HCT116 (cell line): ENCODE results near the gene LSS. TPM values are rescaled to one million over a fixed set of nuclear protein-coding genes. Genes with fewer than 3 reads are reported as not detected.

Source experiments
- ATAC-seq: fragments of 200-7000 bp; cut with Tn5 transposase; 2 replicates; pipeline ENCODE4 v1.9.1; 2020; ENCODE audit warnings: mild to moderate bottlenecking, moderate library complexity
- BruUV-seq: library from RNA; stranded (reverse); fragments of 400-500 nt; replicated peaks from 2 replicates; lab custom pipeline; 2021; lab: Mats Ljungman, UMichigan
- CTCF ChIA-PET: fragments of 300-600 bp; sonication (Branson Sonifier 250); formaldehyde crosslinking; loops from one replicate; lab custom pipeline; 2021; ENCODE audit warnings: antibody characterized with exemption; lab: Charles Lee
- POLR2A ChIA-PET: fragments of 300-600, 350-600 bp; sonication (Branson Sonifier 250); formaldehyde crosslinking; loops from one replicate; lab custom pipeline; 2021; ENCODE audit warnings: antibody characterized with exemption; lab: Charles Lee
- RAD21 ChIA-PET, 2 experiments: fragments of 300-600 bp; sonication (Branson Sonifier 250); formaldehyde crosslinking; loops; one replicate each; lab custom pipeline; 2023; ENCODE audit warnings: low total read pairs in 2 of 2; ENCODE audit not compliant: uncharacterized antibody in 2 of 2, unreplicated experiment in 2 of 2, low non-redundant PET in 1 of 2; lab: Charles Lee
- DNase-seq: peaks from one replicate; pipeline ENCODE4 v3.0.0-alpha.2; 2010; ENCODE audit warnings: low read depth, low spot score
- H2AFZ ChIP-seq: fragments of 200-600 bp; shearing (Covaris generic), sonication (generic); 2 replicates; pipeline ENCODE4 v1.6.1; 2017; ENCODE audit warnings: low read depth, mixed run types, mixed read lengths, antibody characterized with exemption, low read length; ENCODE audit not compliant: poor library complexity, severe bottlenecking
- H3K27ac ChIP-seq: 2 replicates; pipeline ENCODE4 v1.5.1; 2012; ENCODE audit warnings: low read depth, low read length
- H3K27me3 ChIP-seq: fragments of 200-600 bp; sonication (generic); 2 replicates; pipeline ENCODE4 v1.6.1; 2016; ENCODE audit warnings: mixed run types, low read length, mixed read lengths; ENCODE audit not compliant: insufficient read depth
- H3K36me3 ChIP-seq, 2 experiments: fragments of 200-500 bp in 1 of 2; fragments of 200-600 bp in 1 of 2; sonication (Bioruptor generic) in 1 of 2; sonication (generic) in 1 of 2; 2 replicates each; pipeline versions ENCODE4 v1.5.1 to v1.6.1; 2014 to 2016; ENCODE audit warnings: low read length in 2 of 2, inconsistent platforms in 1 of 2, mixed read lengths in 1 of 2, mixed run types in 1 of 2; ENCODE audit not compliant: insufficient read depth in 2 of 2, control insufficient read depth in 1 of 2
- H3K4me1 ChIP-seq, 2 experiments: fragments of 200-600 bp in 1 of 2; sonication (generic) in 1 of 2; 2 replicates each; pipeline versions ENCODE4 v1.5.1 to v1.6.1; 2012 to 2017; ENCODE audit warnings: low read length in 2 of 2, inconsistent platforms in 1 of 2, mild to moderate bottlenecking in 1 of 2, mixed read lengths in 1 of 2, mixed run types in 1 of 2, moderate library complexity in 1 of 2; ENCODE audit not compliant: insufficient read depth in 2 of 2, control insufficient read depth in 1 of 2
- H3K4me2 ChIP-seq: fragments of 200-600 bp; sonication (generic); 2 replicates; pipeline ENCODE4 v1.6.1; 2017; ENCODE audit warnings: mixed run types, low read length, mixed read lengths
- H3K4me3 ChIP-seq, 2 experiments: fragments of 200-600 bp in 1 of 2; sonication (generic) in 1 of 2; replicated peaks in 1 of 2; 2 replicates each; pipeline ENCODE4 v1.5.1; 2011 to 2016; ENCODE audit warnings: low read length in 2 of 2, control low read depth in 1 of 2, low read depth in 1 of 2, mild to moderate bottlenecking in 1 of 2, mixed read lengths in 1 of 2, mixed run types in 1 of 2
- H3K79me2 ChIP-seq: fragments of 200-600 bp; sonication (generic); 2 replicates; pipeline ENCODE4 v1.6.1; 2017; ENCODE audit warnings: mild to moderate bottlenecking, mixed run types, low read length, moderate library complexity, mixed read lengths; ENCODE audit not compliant: insufficient read depth
- H3K9ac ChIP-seq: fragments of 200-600 bp; sonication (generic); 2 replicates; pipeline ENCODE4 v1.6.1; 2016; ENCODE audit warnings: low read length, mixed read lengths
- H3K9me2 ChIP-seq: fragments of 200-600 bp; sonication (generic), shearing (Covaris generic); 2 replicates; pipeline ENCODE4 v1.6.1; 2017; ENCODE audit warnings: mixed run types, mild to moderate bottlenecking, moderate library complexity; ENCODE audit not compliant: insufficient read depth
- H3K9me3 ChIP-seq, 2 experiments: fragments of 200-500 bp in 1 of 2; fragments of 200-600 bp in 1 of 2; sonication (Bioruptor generic) in 1 of 2; sonication (generic) in 1 of 2; 2 replicates each; pipeline ENCODE4 v1.6.1; 2014 to 2017; ENCODE audit warnings: low read length in 2 of 2, mixed read lengths in 2 of 2, inconsistent platforms in 1 of 2, low read depth in 1 of 2, mild to moderate bottlenecking in 1 of 2, mixed run types in 1 of 2, moderate library complexity in 1 of 2; ENCODE audit not compliant: control insufficient read depth in 1 of 2, insufficient read depth in 1 of 2
- H4K20me1 ChIP-seq: fragments of 200-600 bp; sonication (generic), shearing (Covaris generic); 2 replicates; pipeline ENCODE4 v1.6.1; 2017; ENCODE audit warnings: mixed run types, mild to moderate bottlenecking, moderate library complexity; ENCODE audit not compliant: insufficient read depth
- CBX3 ChIP-seq: IDR thresholded peaks from 2 replicates; pipeline ENCODE4 v1.6.1; 2012; ENCODE audit warnings: low read depth
- EZH2 ChIP-seq: fragments of 200-600 bp; sonication (generic); IDR thresholded peaks from 2 replicates; pipeline ENCODE4 v1.6.1; 2017; ENCODE audit warnings: antibody characterized with exemption, mixed run types
- EZH2phosphoT487 ChIP-seq: fragments of 200-600 bp; IDR thresholded peaks from 2 replicates; pipeline ENCODE4 v1.6.1; 2018; ENCODE audit warnings: antibody characterized with exemption, borderline replicate concordance
- FOSL1 ChIP-seq: IDR thresholded peaks from 2 replicates; pipeline ENCODE4 v1.6.1; 2012; ENCODE audit warnings: low read depth
- POLR2A ChIP-seq: IDR thresholded peaks from 2 replicates; pipeline ENCODE4 v1.7.0; 2011; ENCODE audit warnings: borderline replicate concordance; ENCODE audit not compliant: insufficient read depth, insufficient read length; ENCODE audit errors: extremely low read depth
- POLR2AphosphoS5 ChIP-seq: IDR thresholded peaks from 2 replicates; pipeline ENCODE4 v1.6.1; 2011; ENCODE audit warnings: mild to moderate bottlenecking, low read depth, low read length, moderate library complexity
- RAD21 ChIP-seq: IDR thresholded peaks from 2 replicates; pipeline ENCODE4 v1.6.1; 2012; ENCODE audit warnings: low read depth, mild to moderate bottlenecking
- SRF ChIP-seq: IDR thresholded peaks from 2 replicates; pipeline ENCODE4 v1.6.1; 2012; ENCODE audit warnings: low read depth
- YY1 ChIP-seq: IDR thresholded peaks from 2 replicates; pipeline ENCODE4 v1.6.1; 2011; ENCODE audit warnings: low read length, low read depth, moderate library complexity, mild to moderate bottlenecking; ENCODE audit not compliant: insufficient replicate concordance; ENCODE audit errors: extremely low read depth
- ZNF274 ChIP-seq: fragments of 200-500 bp; sonication (Bioruptor generic); IDR thresholded peaks from 2 replicates; pipeline ENCODE4 v1.6.1; 2014; ENCODE audit warnings: mild to moderate bottlenecking, low read depth, low read length, inconsistent platforms
- intact Hi-C: fragments of 100-400 bp; cut with micrococcal nuclease; formaldehyde crosslinking; loops from 2 replicates; pipeline ENCODE4 v1.10.0; 2022
- total RNA-seq: library from RNA; stranded (reverse); gene quantifications from one replicate; pipeline ENCODE4 v1.2.1, GENCODE V29; 2021; ENCODE audit not compliant: unreplicated experiment
- TF ChIP-seq, protein P1 (sequence below): IDR thresholded peaks from 2 replicates; pipeline ENCODE4 v1.6.1; 2012; ENCODE audit warnings: low read depth
- TF ChIP-seq, protein P2 (sequence below): IDR thresholded peaks from 2 replicates; pipeline ENCODE4 v1.6.1; 2012
- TF ChIP-seq, protein P3 (sequence below): IDR thresholded peaks from 2 replicates; pipeline ENCODE4 v1.6.1; 2012
- TF ChIP-seq, protein P4 (sequence below), 3 experiments: fragments of 200-600 bp in 1 of 3; sonication (generic) in 1 of 3; IDR thresholded peaks in 2 of 3; conservative IDR thresholded peaks in 1 of 3; 2 replicates each; pipeline ENCODE4 v1.5.1; 2012 to 2017; ENCODE audit warnings: low read depth in 2 of 3, low read length in 2 of 3, antibody characterized with exemption in 1 of 3, borderline replicate concordance in 1 of 3, control low read depth in 1 of 3, mild to moderate bottlenecking in 1 of 3, mixed read lengths in 1 of 3, mixed run types in 1 of 3, moderate library complexity in 1 of 3; ENCODE audit not compliant: insufficient read depth in 1 of 3

Gene LSS
- total RNA-seq, 1 experiment from 2014 or later = 44.7 TPM

DNA sequence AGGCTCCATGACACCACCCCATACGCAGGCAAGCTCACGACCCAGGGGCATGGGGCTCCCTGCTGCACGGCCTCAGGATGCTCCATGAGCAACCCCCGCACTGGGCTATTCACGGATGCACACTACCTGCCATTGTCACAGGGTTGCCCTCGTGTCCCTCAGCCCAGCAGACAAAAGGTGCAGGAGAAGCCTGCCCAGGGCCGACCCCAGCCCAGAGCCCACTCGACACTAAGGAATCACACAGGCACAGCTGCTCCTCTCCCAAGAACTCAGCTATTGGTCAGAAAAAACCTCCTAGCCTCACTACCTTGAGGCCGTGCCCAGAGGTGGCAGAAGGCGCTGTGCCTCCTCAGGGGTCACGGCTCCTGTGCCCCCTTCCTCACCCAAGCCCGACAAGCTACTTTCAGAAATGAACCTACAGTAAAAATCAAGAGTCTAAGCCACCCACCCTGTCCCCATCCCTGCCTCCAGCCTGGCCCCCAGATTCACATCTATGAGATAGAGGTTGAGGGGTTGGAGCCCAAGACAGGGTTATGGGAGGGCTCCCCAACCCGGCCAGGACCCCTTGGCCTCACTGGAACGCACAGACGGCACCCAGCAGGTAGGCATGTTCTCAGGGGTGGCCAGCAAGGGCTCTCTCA, 38.0 kb downstream of the LSS start:
- H3K27ac ChIP-seq = no peak overlapping the region
- H3K4me2 ChIP-seq = no peak overlapping the region
- peaks cover 0 to 2% of the 10 kb centered on the region in 2 experiments; a peak in 1 of 4 replicates for H3K36me3 ChIP-seq
- CTCF ChIA-PET = no interaction called here
- RAD21 ChIA-PET = no interaction called here
- H3K9ac ChIP-seq = no peak overlapping the region
- no peaks in the 10 kb centered on the region for H4K20me1 ChIP-seq
- no peak for TF ChIP-seq EZH2phosphoT487
- no peak for TF ChIP-seq POLR2A
- TF ChIP-seq, protein P1, sequence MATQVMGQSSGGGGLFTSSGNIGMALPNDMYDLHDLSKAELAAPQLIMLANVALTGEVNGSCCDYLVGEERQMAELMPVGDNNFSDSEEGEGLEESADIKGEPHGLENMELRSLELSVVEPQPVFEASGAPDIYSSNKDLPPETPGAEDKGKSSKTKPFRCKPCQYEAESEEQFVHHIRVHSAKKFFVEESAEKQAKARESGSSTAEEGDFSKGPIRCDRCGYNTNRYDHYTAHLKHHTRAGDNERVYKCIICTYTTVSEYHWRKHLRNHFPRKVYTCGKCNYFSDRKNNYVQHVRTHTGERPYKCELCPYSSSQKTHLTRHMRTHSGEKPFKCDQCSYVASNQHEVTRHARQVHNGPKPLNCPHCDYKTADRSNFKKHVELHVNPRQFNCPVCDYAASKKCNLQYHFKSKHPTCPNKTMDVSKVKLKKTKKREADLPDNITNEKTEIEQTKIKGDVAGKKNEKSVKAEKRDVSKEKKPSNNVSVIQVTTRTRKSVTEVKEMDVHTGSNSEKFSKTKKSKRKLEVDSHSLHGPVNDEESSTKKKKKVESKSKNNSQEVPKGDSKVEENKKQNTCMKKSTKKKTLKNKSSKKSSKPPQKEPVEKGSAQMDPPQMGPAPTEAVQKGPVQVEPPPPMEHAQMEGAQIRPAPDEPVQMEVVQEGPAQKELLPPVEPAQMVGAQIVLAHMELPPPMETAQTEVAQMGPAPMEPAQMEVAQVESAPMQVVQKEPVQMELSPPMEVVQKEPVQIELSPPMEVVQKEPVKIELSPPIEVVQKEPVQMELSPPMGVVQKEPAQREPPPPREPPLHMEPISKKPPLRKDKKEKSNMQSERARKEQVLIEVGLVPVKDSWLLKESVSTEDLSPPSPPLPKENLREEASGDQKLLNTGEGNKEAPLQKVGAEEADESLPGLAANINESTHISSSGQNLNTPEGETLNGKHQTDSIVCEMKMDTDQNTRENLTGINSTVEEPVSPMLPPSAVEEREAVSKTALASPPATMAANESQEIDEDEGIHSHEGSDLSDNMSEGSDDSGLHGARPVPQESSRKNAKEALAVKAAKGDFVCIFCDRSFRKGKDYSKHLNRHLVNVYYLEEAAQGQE = no peak
- TF ChIP-seq, protein P2, sequence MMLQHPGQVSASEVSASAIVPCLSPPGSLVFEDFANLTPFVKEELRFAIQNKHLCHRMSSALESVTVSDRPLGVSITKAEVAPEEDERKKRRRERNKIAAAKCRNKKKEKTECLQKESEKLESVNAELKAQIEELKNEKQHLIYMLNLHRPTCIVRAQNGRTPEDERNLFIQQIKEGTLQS = no peak
- TF ChIP-seq, protein P3, sequence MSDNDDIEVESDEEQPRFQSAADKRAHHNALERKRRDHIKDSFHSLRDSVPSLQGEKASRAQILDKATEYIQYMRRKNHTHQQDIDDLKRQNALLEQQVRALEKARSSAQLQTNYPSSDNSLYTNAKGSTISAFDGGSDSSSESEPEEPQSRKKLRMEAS = no peak
- TF ChIP-seq FOSL1 = no peak
- TF ChIP-seq, protein P4, sequence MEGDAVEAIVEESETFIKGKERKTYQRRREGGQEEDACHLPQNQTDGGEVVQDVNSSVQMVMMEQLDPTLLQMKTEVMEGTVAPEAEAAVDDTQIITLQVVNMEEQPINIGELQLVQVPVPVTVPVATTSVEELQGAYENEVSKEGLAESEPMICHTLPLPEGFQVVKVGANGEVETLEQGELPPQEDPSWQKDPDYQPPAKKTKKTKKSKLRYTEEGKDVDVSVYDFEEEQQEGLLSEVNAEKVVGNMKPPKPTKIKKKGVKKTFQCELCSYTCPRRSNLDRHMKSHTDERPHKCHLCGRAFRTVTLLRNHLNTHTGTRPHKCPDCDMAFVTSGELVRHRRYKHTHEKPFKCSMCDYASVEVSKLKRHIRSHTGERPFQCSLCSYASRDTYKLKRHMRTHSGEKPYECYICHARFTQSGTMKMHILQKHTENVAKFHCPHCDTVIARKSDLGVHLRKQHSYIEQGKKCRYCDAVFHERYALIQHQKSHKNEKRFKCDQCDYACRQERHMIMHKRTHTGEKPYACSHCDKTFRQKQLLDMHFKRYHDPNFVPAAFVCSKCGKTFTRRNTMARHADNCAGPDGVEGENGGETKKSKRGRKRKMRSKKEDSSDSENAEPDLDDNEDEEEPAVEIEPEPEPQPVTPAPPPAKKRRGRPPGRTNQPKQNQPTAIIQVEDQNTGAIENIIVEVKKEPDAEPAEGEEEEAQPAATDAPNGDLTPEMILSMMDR (IDR thresholded peaks at IDR 0.05 in 2 of 3, conservative IDR thresholded peaks at IDR 0.05 in 1 of 3; ENCODE audit: borderline replicate concordance in 1 of 3, insufficient read depth in 1 of 3, low read depth in 2 of 3, low read length in 2 of 3) = no peak
- TF ChIP-seq SRF = no peak
- TF ChIP-seq POLR2AphosphoS5 = no peak
- no peak for TF ChIP-seq RAD21
- no peak for TF ChIP-seq ZNF274
- TF ChIP-seq EZH2 = no peak
- TF ChIP-seq CBX3 = no peak
- TF ChIP-seq YY1 = no peak
- H3K9me2 ChIP-seq = no peaks in the 10 kb centered on the region
- H3K4me3 ChIP-seq = no peak overlapping the region
- H3K79me2 ChIP-seq = no peaks in the 10 kb centered on the region
- POLR2A ChIA-PET = no interaction called here
- peaks cover 14 to 19% of the 10 kb centered on the region in 2 experiments for H3K4me1 ChIP-seq
- no peaks in the 10 kb centered on the region for H3K27me3 ChIP-seq
- no peaks in the 10 kb centered on the region for H3K9me3 ChIP-seq
- intact Hi-C loops = no loop called here
- no peak overlapping the region for H2AFZ ChIP-seq
- no TSS peak for BruUV-seq
- ATAC-seq = no peak
- DNase-seq = no peak
